Activated naive CD4-positive, alpha-beta T cell treated with anti-CD3 and anti-CD28 coated beads, Interleukin-2, amount 10 ng/mL, durations not matched to agents 7 days and 5 days (primary cell): ENCODE results near the gene ABI3BP.

Experiments
- CTCF ChIA-PET: fragments of 350-600 bp; sonication (Branson Sonifier 250); formaldehyde crosslinking; loops from one replicate; lab custom pipeline; 2021; ENCODE audit warnings: antibody characterized with exemption; lab: Charles Lee
- DNase-seq: peaks from one replicate; pipeline ENCODE4 v3.0.0-alpha.2; 2020
- H3K27ac Mint-ChIP-seq: one replicate; pipeline ENCODE4 v1.8.0; 2021; ENCODE audit warnings: mild to moderate bottlenecking, moderate library complexity, mixed read lengths
- H3K27me3 Mint-ChIP-seq: one replicate; pipeline ENCODE4 v1.8.0; 2021; ENCODE audit warnings: mild to moderate bottlenecking, mixed read lengths
- H3K36me3 Mint-ChIP-seq: one replicate; pipeline ENCODE4 v1.8.0; 2021; ENCODE audit warnings: mixed read lengths
- H3K4me1 Mint-ChIP-seq: one replicate; pipeline ENCODE4 v1.8.0; 2021; ENCODE audit warnings: mixed read lengths
- H3K4me3 Mint-ChIP-seq: one replicate; pipeline ENCODE4 v1.8.0; 2021; ENCODE audit warnings: mild to moderate bottlenecking, moderate library complexity, mixed read lengths
- H3K9me3 Mint-ChIP-seq: one replicate; pipeline ENCODE4 v1.8.0; 2021; ENCODE audit warnings: mixed read lengths

Gene ABI3BP

DNA sequence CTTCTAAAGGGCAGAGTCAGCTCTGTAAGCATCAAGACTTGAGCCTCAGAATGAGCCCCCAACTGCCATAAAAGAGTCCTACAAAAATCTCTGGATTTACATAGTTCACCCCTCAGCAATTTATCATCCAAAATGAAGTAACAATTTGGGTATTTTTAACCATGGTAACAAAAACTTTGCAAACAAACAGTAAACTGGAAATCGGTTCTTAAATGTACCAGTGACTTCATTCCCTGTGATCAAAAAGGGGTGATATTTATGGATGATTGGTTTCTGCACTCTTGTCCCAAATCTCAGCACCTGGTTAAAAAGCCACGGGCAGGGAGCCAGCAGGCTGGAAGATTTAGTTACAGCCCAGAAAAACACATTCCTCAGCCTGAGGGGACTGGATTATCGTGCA, 210.3 kb downstream of the ABI3BP start:
- DNase-seq = no peak
- Mint-ChIP-seq H3K9me3 (peaks cover 5% of the 10 kb centered on the region), H3K27ac (no peak overlapping the region), H3K4me1 (no peaks in the 10 kb centered on the region), H3K4me3 (no peak overlapping the region), H3K27me3 (peaks cover 5% of the 10 kb centered on the region), H3K36me3 (no peaks in the 10 kb centered on the region)
- CTCF ChIA-PET = no interaction called here

DNA sequence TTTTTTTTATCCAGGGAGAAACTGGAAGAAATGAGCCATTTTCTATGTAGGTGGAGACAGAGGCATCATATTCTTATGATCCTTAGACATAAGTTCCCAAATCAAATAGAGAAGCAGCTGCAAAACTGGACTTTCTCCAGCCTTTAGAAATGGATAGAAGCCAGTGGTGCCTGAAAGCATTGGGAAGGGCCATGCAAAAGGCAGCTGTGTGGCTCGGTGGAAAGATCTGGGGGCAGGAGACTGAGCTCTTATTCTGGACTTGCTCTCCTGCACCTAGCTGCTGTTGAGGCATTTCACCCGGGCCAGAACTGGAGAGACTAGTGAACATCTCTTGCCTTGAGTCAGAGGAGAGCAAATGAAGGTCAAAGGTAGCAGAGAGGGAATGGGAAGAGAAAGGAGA, 210.9 kb downstream of the ABI3BP start:
- Mint-ChIP-seq H3K4me1 (no peaks in the 10 kb centered on the region), H3K9me3 (peaks cover 5% of the 10 kb centered on the region), H3K27me3 (peaks cover 5% of the 10 kb centered on the region), H3K4me3 (no peak overlapping the region), H3K27ac (no peak overlapping the region), H3K36me3 (no peaks in the 10 kb centered on the region)
- CTCF ChIA-PET = no interaction called here
- no peak for DNase-seq

DNA sequence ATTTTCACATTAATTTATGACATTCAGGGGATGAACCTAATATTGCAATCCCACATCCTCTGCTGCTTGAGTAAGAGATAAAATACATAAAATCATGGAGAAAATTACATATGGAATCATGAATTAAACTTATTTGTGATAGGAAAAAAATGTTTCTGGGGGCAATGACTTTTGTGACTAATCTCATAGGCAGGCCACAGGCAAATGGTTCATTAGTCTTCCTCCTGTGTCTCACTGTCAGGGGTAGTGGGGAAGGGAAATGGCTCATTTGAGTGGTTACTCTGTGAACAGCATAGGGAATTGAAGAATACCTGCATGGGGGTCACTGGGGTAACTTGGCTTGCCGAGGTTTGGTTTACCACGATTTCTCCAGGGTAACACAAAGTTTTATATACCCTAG, 211.9 kb downstream of the ABI3BP start:
- H3K27ac Mint-ChIP-seq = no peak overlapping the region
- peaks cover 5% of the 10 kb centered on the region for H3K9me3 Mint-ChIP-seq
- H3K27me3 Mint-ChIP-seq = peaks cover 5% of the 10 kb centered on the region
- CTCF ChIA-PET = no interaction called here
- no peak overlapping the region for H3K4me3 Mint-ChIP-seq
- no peaks in the 10 kb centered on the region for H3K36me3 Mint-ChIP-seq
- no peak for DNase-seq
- no peaks in the 10 kb centered on the region for H3K4me1 Mint-ChIP-seq

- peaks cover 5% of the 10 kb centered on the region for H3K27me3 Mint-ChIP-seq
- no peaks in the 10 kb centered on the region for H3K4me1 Mint-ChIP-seq
- peaks cover 2% of the 10 kb centered on the region for H3K9me3 Mint-ChIP-seq
- no peak for DNase-seq
- H3K27ac Mint-ChIP-seq = no peak overlapping the region
- CTCF ChIA-PET = no interaction called here
- no peaks in the 10 kb centered on the region for H3K36me3 Mint-ChIP-seq
- H3K4me3 Mint-ChIP-seq = no peak overlapping the region
These were observed 213.1 kb downstream of the ABI3BP start for GRCh38 chr3:100780071-100780622.

- Mint-ChIP-seq H3K27ac (no peak overlapping the region), H3K9me3 (no peaks in the 10 kb centered on the region), H3K27me3 (peaks cover 5% of the 10 kb centered on the region), H3K36me3 (no peaks in the 10 kb centered on the region), H3K4me3 (no peak overlapping the region), H3K4me1 (no peaks in the 10 kb centered on the region)
- CTCF ChIA-PET = interaction anchor here (0.7 kb wide), 1 partner anchor 34 kb away, joined by 3 read pairs; no protein-coding TSS in a partner anchor
- DNase-seq = no peak
These were observed 213.7 kb downstream of the ABI3BP start for GRCh38 chr3:100779480-100779879.

GRCh38 chr3:100777271-100777670, 215.9 kb downstream of the ABI3BP start:
- no peak for DNase-seq
- no peak overlapping the region for H3K27ac Mint-ChIP-seq
- no peaks in the 10 kb centered on the region for H3K4me1 Mint-ChIP-seq
- no peak overlapping the region for H3K4me3 Mint-ChIP-seq
- CTCF ChIA-PET = interaction anchor here (0.8 to 1.5 kb wide), 2 partner anchors 19 to 25 kb away, joined by 3 to 6 read pairs; no protein-coding TSS in a partner anchor
- H3K9me3 Mint-ChIP-seq = no peaks in the 10 kb centered on the region
- no peaks in the 10 kb centered on the region for H3K27me3 Mint-ChIP-seq
- H3K36me3 Mint-ChIP-seq = no peaks in the 10 kb centered on the region

GRCh38 chr3:100776746-100777145, 216.5 kb downstream of the ABI3BP start:
- DNase-seq = no peak
- Mint-ChIP-seq H3K9me3 (no peaks in the 10 kb centered on the region), H3K27ac (no peak overlapping the region), H3K27me3 (no peaks in the 10 kb centered on the region), H3K36me3 (no peaks in the 10 kb centered on the region), H3K4me1 (no peaks in the 10 kb centered on the region), H3K4me3 (no peak overlapping the region)
- CTCF ChIA-PET = interaction anchor here (0.7 to 1.5 kb wide), 3 partner anchors 20 to 174 kb away, joined by 3 to 6 read pairs (median 3); no protein-coding TSS in a partner anchor

DNA sequence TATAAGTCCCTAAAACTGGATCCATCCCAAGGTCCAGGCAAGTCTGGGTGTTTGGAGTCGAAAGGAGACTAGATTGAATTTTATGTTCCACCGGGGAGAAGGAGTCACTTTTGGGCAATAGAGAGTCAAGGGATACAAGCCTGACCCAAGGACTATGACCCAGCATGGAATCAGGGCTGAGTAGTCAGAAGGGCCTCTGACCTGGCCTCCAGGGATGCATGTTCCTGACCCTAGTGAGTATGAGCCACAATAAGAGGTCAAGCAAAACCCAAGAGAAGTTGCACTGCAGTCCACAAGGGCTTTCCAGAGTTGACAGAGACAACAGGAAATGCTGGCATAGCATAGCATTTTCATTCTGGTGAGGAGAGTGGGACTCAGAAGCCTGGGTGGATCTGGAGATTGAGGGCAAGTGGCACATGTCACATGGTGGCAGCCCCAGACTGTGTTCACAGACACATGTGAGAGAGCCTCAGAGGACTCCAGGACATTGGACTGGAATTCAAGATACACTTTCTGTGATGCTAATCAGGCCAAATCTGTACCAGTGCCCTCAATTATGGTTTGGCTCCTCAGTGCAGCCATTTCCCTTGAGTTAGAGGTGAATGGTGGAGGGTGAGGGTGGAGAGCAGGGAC, 217.0 kb downstream of the ABI3BP start:
- CTCF ChIA-PET = interaction anchor here (0.7 to 1.5 kb wide), 3 partner anchors 20 to 174 kb away, joined by 3 to 6 read pairs (median 3); no protein-coding TSS in a partner anchor
- no peaks in the 10 kb centered on the region for H3K27me3 Mint-ChIP-seq

GRCh38 chr3:100775669-100776068, 217.6 kb downstream of the ABI3BP start:
- no peak for DNase-seq
- no peak overlapping the region for H3K27ac Mint-ChIP-seq
- no peaks in the 10 kb centered on the region for H3K36me3 Mint-ChIP-seq
- no peaks in the 10 kb centered on the region for H3K4me1 Mint-ChIP-seq
- no peak overlapping the region for H3K4me3 Mint-ChIP-seq
- CTCF ChIA-PET = no interaction called here
- H3K9me3 Mint-ChIP-seq = no peaks in the 10 kb centered on the region
- H3K27me3 Mint-ChIP-seq = no peaks in the 10 kb centered on the region

More for the DNA sequence above, 217.0 kb downstream of the ABI3BP start:
- no peak for DNase-seq
- Mint-ChIP-seq H3K9me3 (no peaks in the 10 kb centered on the region), H3K36me3 (no peaks in the 10 kb centered on the region), H3K27ac (no peak overlapping the region), H3K4me3 (no peak overlapping the region), H3K4me1 (no peaks in the 10 kb centered on the region)

GRCh38 chr3:100775226-100775625, 218.0 kb downstream of the ABI3BP start:
- H3K4me3 Mint-ChIP-seq = no peak overlapping the region
- no peaks in the 10 kb centered on the region for H3K9me3 Mint-ChIP-seq
- no peak for DNase-seq
- H3K27me3 Mint-ChIP-seq = no peaks in the 10 kb centered on the region
- no peaks in the 10 kb centered on the region for H3K36me3 Mint-ChIP-seq
- H3K4me1 Mint-ChIP-seq = no peaks in the 10 kb centered on the region
- no peak overlapping the region for H3K27ac Mint-ChIP-seq
- CTCF ChIA-PET = no interaction called here

- no peak overlapping the region for H3K27ac Mint-ChIP-seq
These were observed 223.5 kb downstream of the ABI3BP start for GRCh38 chr3:100769693-100770092.

GRCh38 chr3:100766069-100766468, 227.2 kb downstream of the ABI3BP start:
- Mint-ChIP-seq H3K27me3 (peaks cover 4% of the 10 kb centered on the region), H3K27ac (peak overlapping the region; percentile 7), H3K36me3 (no peaks in the 10 kb centered on the region), H3K4me1 (peaks cover 20% of the 10 kb centered on the region), H3K4me3 (no peak overlapping the region), H3K9me3 (no peaks in the 10 kb centered on the region)
- CTCF ChIA-PET = interaction anchor here (1.7 kb wide), 1 partner anchor 31 kb away, joined by 4 read pairs; no protein-coding TSS in a partner anchor
- DNase-seq = peak; percentile 38

More at GRCh38 chr3:100769693-100770092, 223.5 kb downstream of the ABI3BP start:
- CTCF ChIA-PET = interaction anchor here (1.6 kb wide), 1 partner anchor 27 kb away, joined by 4 read pairs; no protein-coding TSS in a partner anchor
- Mint-ChIP-seq H3K4me1 (peaks cover 18% of the 10 kb centered on the region), H3K27me3 (peaks cover 4% of the 10 kb centered on the region), H3K4me3 (no peak overlapping the region), H3K9me3 (no peaks in the 10 kb centered on the region), H3K36me3 (no peaks in the 10 kb centered on the region)
- no peak for DNase-seq

GRCh38 chr3:100765437-100765975, 227.7 kb downstream of the ABI3BP start:
- no peak for DNase-seq
- peaks cover 4% of the 10 kb centered on the region for H3K27me3 Mint-ChIP-seq
- CTCF ChIA-PET = no interaction called here
- no peaks in the 10 kb centered on the region for H3K36me3 Mint-ChIP-seq
- H3K27ac Mint-ChIP-seq = no peak overlapping the region
- peaks cover 20% of the 10 kb centered on the region for H3K4me1 Mint-ChIP-seq
- H3K4me3 Mint-ChIP-seq = no peak overlapping the region
- H3K9me3 Mint-ChIP-seq = no peaks in the 10 kb centered on the region

DNA sequence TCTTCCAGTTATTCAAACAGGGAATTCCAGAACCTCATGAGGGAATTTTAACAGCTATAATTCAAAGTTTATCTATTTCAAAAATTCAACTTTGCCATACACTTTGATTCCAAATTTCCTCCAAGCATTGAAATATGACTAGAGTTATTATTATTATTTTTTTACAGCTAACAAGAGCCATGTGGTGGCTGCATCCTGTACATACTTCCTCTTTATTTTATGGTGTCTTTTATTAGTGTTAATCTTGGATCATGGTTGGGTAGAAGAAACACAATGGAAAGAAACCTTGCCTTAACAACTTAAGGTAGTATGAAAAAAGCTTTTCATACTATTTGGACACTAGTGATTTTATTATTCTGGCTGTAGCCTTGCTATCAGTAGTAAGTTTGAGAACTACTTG, 231.3 kb downstream of the ABI3BP start:
- no peak overlapping the region for H3K4me3 Mint-ChIP-seq
- H3K9me3 Mint-ChIP-seq = no peaks in the 10 kb centered on the region
- H3K27me3 Mint-ChIP-seq = no peaks in the 10 kb centered on the region
- no peak for DNase-seq
- H3K36me3 Mint-ChIP-seq = peaks cover 5% of the 10 kb centered on the region
- no peak overlapping the region for H3K27ac Mint-ChIP-seq
- peaks cover 20% of the 10 kb centered on the region for H3K4me1 Mint-ChIP-seq
- CTCF ChIA-PET = interaction anchor here (2.8 kb wide), 1 partner anchor 35 kb away, joined by 10 read pairs; no protein-coding TSS in a partner anchor
